ENCODE results near the gene ARHGAP10.

Gene ARHGAP10

DNA sequence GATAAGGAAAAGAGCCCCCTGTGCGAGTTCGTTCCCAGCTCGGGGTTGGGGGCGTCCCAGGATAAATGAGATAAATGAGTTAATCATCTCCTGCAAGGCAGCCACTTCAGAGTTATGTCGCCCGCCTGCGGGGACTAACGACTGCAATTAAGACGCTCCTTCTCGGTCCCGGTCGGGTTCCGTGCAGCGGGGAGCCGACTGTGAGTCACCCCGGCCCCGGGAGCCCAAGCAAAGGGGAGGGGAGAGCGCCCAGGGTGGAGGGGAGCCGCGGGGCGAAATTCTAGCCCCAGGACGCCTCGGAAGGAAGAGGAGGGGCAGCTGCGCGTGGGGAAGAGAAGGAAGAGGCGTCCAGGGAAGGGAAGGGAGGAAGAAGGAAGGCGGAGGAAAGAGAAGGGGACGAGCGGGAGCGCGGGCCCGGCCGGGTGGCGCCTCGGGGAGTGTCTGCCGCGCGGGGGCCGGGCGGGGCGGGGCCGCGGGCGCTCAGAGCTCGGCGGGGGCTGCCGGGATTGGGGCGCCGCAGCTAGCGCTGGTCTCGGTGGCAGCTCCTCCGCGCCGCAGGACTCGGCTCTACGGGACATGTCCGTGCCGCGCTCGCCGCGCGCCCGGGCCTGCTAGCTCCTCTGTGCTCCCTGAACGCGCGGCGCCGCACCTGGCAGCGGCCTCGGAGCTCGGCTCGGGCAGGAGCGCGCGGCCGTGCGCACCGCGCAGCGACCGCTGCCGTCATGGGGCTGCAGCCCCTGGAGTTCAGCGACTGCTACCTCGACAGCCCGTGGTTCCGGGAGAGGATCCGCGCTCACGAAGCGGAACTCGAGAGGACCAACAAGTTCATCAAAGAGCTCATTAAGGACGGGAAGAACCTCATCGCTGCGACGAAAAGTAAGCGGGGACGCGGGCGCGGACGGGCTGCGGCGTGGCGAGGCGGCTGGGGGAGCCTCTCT, at the start of gene ARHGAP10:
Gene ARHGAP10, plus strand, starts transcription at position 509 of the 938 bp plus-strand sequence. Its CDS starts 214 bp downstream, at position 723.
- DNase-seq: peak; percentile 30

DNA sequence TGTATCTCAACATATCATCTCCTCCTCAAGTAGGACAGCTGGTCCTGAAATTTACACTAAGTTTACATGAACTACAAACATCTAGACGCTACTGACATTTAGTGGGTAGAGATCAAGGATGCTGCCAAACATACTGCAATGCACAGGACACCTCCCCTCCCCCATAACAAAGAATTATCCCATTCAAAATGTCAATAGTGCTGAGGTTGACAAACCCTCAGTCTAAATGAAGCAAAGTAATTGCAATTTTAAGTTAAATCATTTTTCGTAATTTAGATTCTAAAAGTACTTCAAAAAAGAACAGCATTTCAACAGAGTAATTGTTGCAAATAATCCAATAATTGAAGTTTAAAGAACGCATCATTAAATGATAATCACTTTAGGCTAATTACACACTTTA, 49.1 kb upstream of the ARHGAP10 start:
- DNase-seq: no peak

DNA sequence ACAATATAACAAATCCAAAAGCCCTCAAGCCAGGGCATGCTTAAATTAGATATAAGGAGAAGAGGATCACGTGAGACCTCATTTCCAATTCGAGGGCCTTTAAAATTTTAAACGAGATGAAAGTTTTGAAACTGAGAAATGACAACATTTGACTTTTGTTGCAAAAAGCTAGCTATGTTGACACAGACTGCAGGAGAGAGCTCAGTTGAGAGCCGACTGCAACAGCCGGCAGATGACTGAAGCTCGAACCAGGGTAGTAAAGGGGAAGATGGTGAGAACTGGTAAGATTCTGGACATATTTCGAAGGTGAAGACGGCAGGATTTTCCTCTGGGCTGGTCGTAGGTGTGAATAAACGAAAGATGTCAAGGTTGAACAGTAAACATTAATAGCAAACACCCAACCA, 48.7 kb upstream of the ARHGAP10 start:
- no peak for DNase-seq

- DNase-seq: peak; percentile 43
Observed at GRCh38 chr4:147683717-147684700, 47.9 kb upstream of the ARHGAP10 start, which contains the start of gene PRMT9. TSS of gene PRMT9 (minus strand) at chr4:147684163. CDS start at chr4:147683987, 176 bp downstream.

- DNase-seq: no peak
Observed at GRCh38 chr4:147689067-147689466, 42.8 kb upstream of the ARHGAP10 start.

GRCh38 chr4:147691820-147692219, 40.1 kb upstream of the ARHGAP10 start:
- no peak for DNase-seq

DNA sequence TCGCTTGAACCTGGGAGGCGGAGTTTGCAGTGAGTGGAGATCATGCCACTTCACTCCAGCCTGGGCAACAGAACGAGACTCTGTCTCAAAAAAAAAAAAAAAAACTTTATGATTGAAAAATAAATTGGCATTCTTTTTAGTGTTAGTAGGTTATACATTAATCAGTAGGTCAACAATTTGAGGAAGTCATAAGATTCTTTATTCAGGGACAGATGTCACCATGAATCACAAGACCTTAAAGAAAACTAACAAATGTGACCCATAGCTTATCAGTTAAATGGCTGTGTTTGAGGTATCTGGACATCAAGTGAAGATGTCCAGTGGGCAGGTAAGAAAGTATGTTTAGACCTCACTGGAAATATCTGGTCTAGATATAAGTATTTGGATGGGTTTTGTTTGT, 38.7 kb upstream of the ARHGAP10 start:
- DNase-seq: no peak

- DNase-seq: no peak
Observed at GRCh38 chr4:147696866-147697265, 35.0 kb upstream of the ARHGAP10 start.

- no peak for DNase-seq
Observed at GRCh38 chr4:147704846-147705245, 27.0 kb upstream of the ARHGAP10 start.

DNA sequence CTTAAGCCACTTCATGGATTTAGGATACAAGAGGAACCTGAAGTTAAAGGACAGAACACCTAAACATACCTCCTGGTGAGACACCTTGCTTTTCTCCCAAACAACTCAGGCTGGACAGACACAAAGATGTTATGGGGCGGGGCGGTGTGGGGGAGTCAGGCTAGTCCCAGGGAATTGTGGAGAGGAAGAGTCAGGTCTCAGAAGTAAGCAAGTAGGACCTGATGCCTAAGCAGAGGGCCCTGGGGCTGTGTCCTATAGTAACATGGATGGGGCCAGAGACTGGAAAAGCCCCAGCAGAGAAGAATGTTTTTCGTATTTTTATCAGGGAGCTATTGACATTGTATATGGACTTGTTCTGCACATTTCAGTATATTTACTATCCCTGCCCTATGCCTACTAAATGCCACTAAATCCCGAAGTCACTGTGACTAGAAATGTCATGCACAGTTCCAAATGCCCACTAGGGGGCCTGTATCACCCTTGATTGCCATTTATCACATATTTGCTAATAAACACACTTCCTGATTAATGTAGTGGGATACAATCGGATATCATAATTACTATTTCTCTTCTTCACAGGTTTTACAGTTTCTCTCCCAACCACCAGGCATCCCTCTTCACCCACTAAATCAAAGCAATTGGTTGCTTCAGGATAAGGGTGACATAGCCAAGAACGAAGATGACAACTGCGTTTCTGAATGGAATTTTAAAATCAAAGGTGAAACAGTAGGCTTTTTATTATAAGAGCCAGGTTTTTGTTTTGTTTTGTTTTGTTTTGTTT, 23.8 kb upstream of the ARHGAP10 start:
- no peak for DNase-seq

DNA sequence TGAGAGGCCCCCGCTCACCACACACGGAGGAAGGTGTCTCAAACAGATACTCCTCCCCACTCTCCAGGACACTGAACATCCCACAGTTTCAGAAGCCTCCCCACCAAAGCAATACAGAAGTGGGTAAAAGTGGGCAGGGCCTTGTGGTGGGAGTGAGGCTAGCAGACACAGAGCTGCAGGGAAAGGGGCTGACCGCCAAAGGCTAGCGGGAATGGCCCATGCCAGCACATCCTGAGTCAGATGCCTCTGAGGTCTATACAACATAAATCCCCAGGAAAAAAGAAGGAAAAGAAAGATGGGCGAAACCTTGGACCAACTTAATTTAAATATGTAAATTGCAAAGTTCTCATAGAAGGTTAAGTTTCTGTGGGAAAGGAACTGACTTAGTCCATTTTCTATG, 21.9 kb upstream of the ARHGAP10 start:
- DNase-seq: no peak

- DNase-seq: no peak
Observed at GRCh38 chr4:147714575-147715401, 17.1 kb upstream of the ARHGAP10 start.

DNA sequence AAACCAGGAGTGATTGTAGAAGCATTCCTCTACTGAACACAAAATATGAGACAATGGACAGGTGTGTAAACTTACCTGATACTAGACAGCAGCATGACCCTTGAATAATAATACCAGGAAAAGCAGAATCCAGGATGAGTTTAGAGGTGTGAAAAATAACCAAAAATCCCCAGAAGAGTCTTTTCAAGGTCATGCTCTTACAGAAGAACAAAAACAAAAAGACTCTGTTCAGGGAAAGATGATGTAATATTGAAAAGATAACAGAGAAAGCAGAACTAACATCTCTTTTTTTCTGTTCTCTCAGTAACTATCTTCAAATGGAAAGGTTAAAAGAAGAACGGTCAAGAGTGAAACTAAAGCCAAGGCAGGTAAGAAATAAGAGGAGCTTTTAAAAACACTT, 14.0 kb upstream of the ARHGAP10 start:
- no peak for DNase-seq

GRCh38 chr4:147723326-147723725, 8.6 kb upstream of the ARHGAP10 start:
- no peak for DNase-seq

GRCh38 chr4:147724468-147725201, 7.3 kb upstream of the ARHGAP10 start:
- DNase-seq: no peak

DNA sequence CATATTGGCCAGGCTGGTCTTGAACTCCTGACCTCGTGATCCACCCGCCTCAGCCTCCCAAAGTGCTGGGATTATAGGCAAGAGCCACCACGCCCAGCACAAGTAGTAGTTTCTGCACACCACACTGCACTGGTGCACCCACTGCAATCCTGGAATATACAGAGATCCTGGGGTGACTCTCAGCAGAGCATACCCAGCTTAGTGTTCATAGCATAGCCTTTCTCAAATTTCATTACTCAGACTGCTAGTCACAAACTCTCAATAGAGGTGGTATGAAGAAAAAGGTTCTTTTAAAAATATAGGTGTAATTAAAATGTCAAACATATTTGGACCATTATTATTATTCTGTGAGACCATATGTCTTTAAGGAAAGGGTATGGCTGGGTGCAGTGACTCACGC, 6.2 kb upstream of the ARHGAP10 start:
- no peak for DNase-seq

DNA sequence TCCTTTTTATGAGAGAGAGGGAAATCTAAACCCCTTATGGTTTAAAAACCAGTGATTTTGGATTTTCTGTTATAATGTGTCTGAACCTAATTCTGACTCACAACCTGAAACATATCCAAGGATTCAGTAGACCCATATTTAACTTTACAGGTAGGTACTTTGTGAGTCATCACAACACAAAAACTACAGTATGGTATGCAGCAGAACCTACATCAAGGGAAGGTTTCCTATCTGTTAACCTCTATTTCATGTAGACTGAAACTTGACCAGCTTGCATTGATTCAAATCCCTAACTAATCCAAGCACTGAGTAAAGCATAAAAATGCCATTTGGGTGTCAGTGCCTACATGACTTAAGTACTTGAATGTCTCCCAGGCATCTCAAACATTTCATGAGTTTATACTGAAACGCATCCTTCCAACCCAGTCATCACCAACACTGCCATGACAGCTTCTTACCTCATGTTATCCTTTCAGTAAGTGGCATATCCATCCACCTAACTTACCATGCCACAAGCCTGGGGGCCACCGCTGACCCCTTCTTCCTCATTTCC, 4.3 kb upstream of the ARHGAP10 start:
- no peak for DNase-seq

DNA sequence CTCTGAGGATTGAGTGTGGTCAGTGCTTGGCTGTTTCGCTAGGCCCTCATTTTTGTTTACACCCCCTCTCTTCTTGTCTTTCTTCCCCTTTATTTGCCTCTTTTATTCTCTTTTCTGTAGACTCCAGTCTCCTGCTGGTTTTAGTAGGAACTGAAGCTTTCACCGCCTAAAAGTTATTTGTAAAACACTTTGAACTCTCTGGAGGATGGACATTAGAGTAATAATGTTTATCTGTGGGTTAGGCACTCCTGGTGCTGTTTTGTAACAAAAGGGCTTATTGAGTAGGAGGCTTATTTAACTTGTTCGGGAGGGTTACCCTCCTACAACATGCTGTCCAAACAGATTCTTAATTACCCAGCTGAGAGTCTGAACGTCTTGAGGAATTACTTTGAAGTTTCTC, 1.6 kb upstream of the ARHGAP10 start:
- no peak for DNase-seq

DNA sequence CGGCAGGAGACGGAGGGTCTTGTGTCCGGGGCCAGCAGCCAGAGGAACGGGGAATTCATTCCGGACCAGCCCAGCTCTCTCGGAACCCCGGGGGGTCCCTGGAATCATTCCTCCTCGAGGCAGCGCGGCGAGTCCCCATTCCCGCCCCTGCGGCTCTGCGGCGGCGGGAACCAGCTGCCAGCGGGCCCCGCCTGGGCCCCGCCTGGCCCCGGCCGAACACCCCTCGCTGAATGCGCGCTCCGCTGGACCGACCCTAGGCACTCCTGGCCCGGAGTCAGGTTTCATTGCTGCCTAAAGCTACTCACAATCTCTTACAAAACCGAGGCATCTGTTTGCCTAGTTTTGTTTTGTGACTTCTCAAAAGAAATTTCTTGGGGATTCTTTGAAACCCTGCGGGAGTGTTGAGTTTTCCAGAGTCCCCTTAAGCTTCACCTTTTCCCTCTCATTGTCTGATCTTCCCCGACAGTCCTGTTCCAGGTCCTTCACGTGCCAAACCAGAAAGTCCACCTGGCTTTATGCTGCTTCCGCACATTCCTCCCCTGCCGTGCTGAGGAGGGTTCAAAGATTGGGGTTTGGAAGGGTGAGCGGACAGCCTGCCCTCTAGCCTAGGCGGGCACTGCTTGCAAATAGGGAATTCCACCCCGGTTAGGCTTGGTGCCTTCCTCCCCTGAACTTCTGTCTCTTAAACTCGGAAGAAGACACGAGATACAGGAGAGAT, 789 bp downstream of the ARHGAP10 start:
- no peak for DNase-seq

All from GOT3 (cell line).